Heart left ventricle (tissue), 16 donors: Measurements from ENCODE around the gene CCM2. TPM values are rescaled to one million over a fixed set of nuclear protein-coding genes. Genes with fewer than 3 reads are reported as not detected.
A peak's percentile ranks its signal among the peaks of the same experiment; 100 is the strongest.

Source experiments
- ATAC-seq, 4 donors: fragments of 200-7000 bp; cut with Tn5 transposase; one replicate each; pipeline ENCODE4 v1.9.1; 2020 to 2022; ENCODE audit warnings: moderate library complexity in 4 of 4, mild to moderate bottlenecking in 3 of 4, moderate number of reproducible peaks in 1 of 4
- DNase-seq, 5 donors: peaks; one replicate each; pipeline ENCODE4 v3.0.0-alpha.2; 2020
- H3K27ac ChIP-seq, 12 donors: fragments of 200-600 bp; sonication (generic) in 4 of 12; one replicate each; pipeline versions ENCODE4 v1.5.0 to v1.8.0; 2016 to 2022; ENCODE audit warnings: mild to moderate bottlenecking in 2 of 12
- H3K27me3 ChIP-seq, 9 donors: fragments of 200-600 bp; sonication (generic) in 2 of 9; one replicate each; pipeline versions ENCODE4 v1.5.1 to v1.8.0; 2016 to 2022; ENCODE audit warnings: mild to moderate bottlenecking in 3 of 9
- H3K36me3 ChIP-seq, 9 donors: fragments of 200-600 bp; sonication (generic) in 2 of 9; one replicate each; pipeline versions ENCODE4 v1.5.0 to v1.8.0; 2018 to 2022; ENCODE audit warnings: mild to moderate bottlenecking in 2 of 9
- H3K4me1 ChIP-seq, 12 donors: fragments of 200-600 bp; sonication (generic) in 4 of 12; one replicate each; pipeline versions ENCODE4 v1.5.0 to v1.8.0; 2016 to 2022; ENCODE audit warnings: mild to moderate bottlenecking in 3 of 12
- H3K4me3 ChIP-seq, 12 donors: fragments of 200-600 bp; sonication (generic) in 4 of 12; one replicate each; pipeline versions ENCODE4 v1.5.0 to v1.8.0; 2017 to 2022; ENCODE audit warnings: mild to moderate bottlenecking in 9 of 12, moderate library complexity in 4 of 12
- H3K9me3 ChIP-seq, 12 donors: fragments of 200-600 bp; sonication (generic) in 4 of 12; one replicate each; pipeline versions ENCODE4 v1.5.0 to v1.8.0; 2016 to 2022; ENCODE audit warnings: mild to moderate bottlenecking in 1 of 12
- CTCF ChIP-seq, 12 donors: fragments of 200-600 bp; sonication (generic) in 4 of 12; IDR thresholded peaks; one replicate each; pipeline versions ENCODE4 v1.5.0 to v1.8.0; 2018 to 2022; ENCODE audit warnings: antibody characterized with exemption in 12 of 12, mild to moderate bottlenecking in 5 of 12
- POLR2A ChIP-seq, 2 donors: fragments of 450-650 bp; IDR thresholded peaks; one replicate each; pipeline ENCODE4 v1.6.1; 2017; ENCODE audit warnings: antibody characterized with exemption in 2 of 2, mild to moderate bottlenecking in 2 of 2, moderate library complexity in 2 of 2
- WGBS, 4 donors: extraction: QIAGEN DNeasy Blood & Tissue Kit in 2 of 4; methylation state at CpG; one replicate each; pipeline versions ENCODE4 v1.1.5 to v1.1.7; 2013 to 2018; 5-methylcytosine and 5-hydroxymethylcytosine counted together
- intact Hi-C, 10 donors: fragments of 100-400 bp; cut with DNase I; formaldehyde crosslinking; loops; one replicate each; pipeline versions ENCODE4 v1.11.1 to v1.14.2; 2022
- polyA plus RNA-seq, 2 donors: library from polyadenylated mRNA; stranded (reverse); fragments of 200-250 nt; gene quantifications; one replicate each; pipeline ENCODE4 v1.2.3, GENCODE V29; 2013
- total RNA-seq, 9 donors: library from RNA; depleted of rRNA in 2 of 9; stranded (reverse); fragments of >200 nt in 2 of 9; fragmentation: NEBNext Ultra II Directional in 3 of 9; extraction: Animal tissue kit (Norgen Biotek cat#: 25700) in 3 of 9; gene quantifications; one replicate each; pipeline versions ENCODE4 v1.1.0 to v1.2.4, GENCODE V29; 2016 to 2023
- donor health status: ischemic (EF 13 %, LVEDD 7.1; RV severe dilation, severe dysfunction).
- donor health status: healthy with polysubstance abuse.
- donor health status: DM: no; HTN: yes; CAD: no.
- donor health status: DM: no; HTN: no; CAD: no.
- donor health status: ischemic (EF 25% LVEDD 6.9; RV normal size, moderate dysfunction).
- donor health status: ischemic (EF 25% LVEDD 5.7; RV mildly dilated, moderate dysfunction).
- donor health status: healthy.
- donor health status: DM: yes; HTN: yes; CAD: no.
- donor health status: ischemic (EF 35%, LVEDD 5.7; RV mildly dilated, moderate dysfunction).
- donor health status: nonischemic (EF 11% LVEDD 7.7; RV severe dilation, severe dysfunction).
- donor health status: DM: yes; HTN: yes; CAD: no.
- donor health status: PGD.
- donor health status: ischemic (EF 29% LVEDD 5.4; RV normal size, mild dysfunction).
- donor health status: nonischemic (EF 23%, LVEDD 6.1; RV moderate dilation, normal function).

CCM2 gene
- total and polyA plus RNA-seq, 11 donors, result 24.7 to 68.2 (median 35.3) TPM

- Histone ChIP-seq H3K27me3 (no peaks in the 10 kb centered on the region), H3K4me3 (peak overlapping the region in 9 of 12 donors; percentile 32 to 74 (median 63)), H3K36me3 (peaks cover 0 to 46% (median 38%) of the 10 kb centered on the region in 9 donors), H3K9me3 (no peaks in the 10 kb centered on the region), H3K4me1 (peaks cover 0 to 58% (median 18%) of the 10 kb centered on the region in 12 donors), H3K27ac (peak overlapping the region in 6 of 12 donors; percentile 92 to 98 (median 94))
- no peak for ATAC-seq
- WGBS, 4 donors, result 74 to 84% (median 78%) methylated on average over 6 of the region's 6 CpGs
- DNase-seq, result peak in 1 of 5 donors; percentile 15
- TF ChIP-seq POLR2A (IDR thresholded peaks at IDR 0.05) (no peak), CTCF (IDR thresholded peaks at IDR 0.05) (no peak)
- intact Hi-C loops, result loop anchor here in 3 of 10 donors (5.0 to 10.0 kb wide), 3 partner anchors 100 to 400 kb away; partner anchors contain the start of genes PURB (in 2 of the 3), TBRG4 (in 2 of the 3) and TMED4 (in 1 of the 3)
Measured at GRCh38 chr7:44985033-44985695, 14.8 kb upstream of the CCM2 start.

- H3K36me3 ChIP-seq, result peaks cover 0 to 46% (median 38%) of the 10 kb centered on the region in 9 donors
- peak overlapping the region; percentile 89 to 98 (median 96) for H3K27ac ChIP-seq
- 23 to 36% (median 27%) methylated on average over 8 of the region's 8 CpGs for WGBS, 4 donors
- H3K4me1 ChIP-seq, result peaks cover 0 to 56% (median 22%) of the 10 kb centered on the region in 12 donors
- no peaks in the 10 kb centered on the region for H3K27me3 ChIP-seq
- H3K4me3 ChIP-seq, result peak overlapping the region; percentile 18 to 74 (median 62)
- H3K9me3 ChIP-seq, result no peaks in the 10 kb centered on the region
- TF ChIP-seq CTCF (IDR thresholded peaks at IDR 0.05) (no peak), POLR2A (IDR thresholded peaks at IDR 0.05) (no peak)
- no peak for ATAC-seq
- intact Hi-C loops, result loop anchor here in 4 of 10 donors (1.0 to 10.0 kb wide), 5 partner anchors 14 to 401 kb away; partner anchors contain the start of genes TBRG4 (in 4 of the 4), PURB (in 2 of the 4), CCM2 (in 1 of the 4) and TMED4 (in 1 of the 4)
- peak in 1 of 5 donors; percentile 34 for DNase-seq
Measured at GRCh38 chr7:44985900-44986217, 14.1 kb upstream of the CCM2 start.

- DNase-seq (peak; percentile 94 to 98 (median 97)), ATAC-seq (peak; percentile 98 to 99 (median 98))
- Histone ChIP-seq H3K9me3 (no peaks in the 10 kb centered on the region), H3K27ac (peak overlapping the region; percentile 89 to 98 (median 96)), H3K4me1 (peaks cover 0 to 54% (median 24%) of the 10 kb centered on the region in 12 donors), H3K27me3 (no peaks in the 10 kb centered on the region), H3K4me3 (peak overlapping the region; percentile 18 to 74 (median 62)), H3K36me3 (peaks cover 0 to 44% (median 34%) of the 10 kb centered on the region in 9 donors)
- intact Hi-C loops, result loop anchor here in 4 of 10 donors (1.0 to 10.0 kb wide), 5 partner anchors 14 to 402 kb away; partner anchors contain the start of genes TBRG4 (in 4 of the 4), PURB (in 2 of the 4), CCM2 (in 1 of the 4) and TMED4 (in 1 of the 4)
- peak; percentile 39 to 96 for TF ChIP-seq POLR2A (IDR thresholded peaks at IDR 0.05)
- no peak for TF ChIP-seq CTCF (IDR thresholded peaks at IDR 0.05)
- 1 to 2% (median 1%) methylated on average over 51 to 68 of the region's 68 CpGs for WGBS, 4 donors
Measured at GRCh38 chr7:44986218-44987053, 13.6 kb upstream of the CCM2 start.
